HepG2 (cell line): ENCODE results near the gene CDC20B.

Source experiments
- ZNF263 ChIP-seq: sonication (generic); formaldehyde crosslinking; IDR thresholded peaks from 2 replicates; pipeline ENCODE4 v1.4.0; 2020; ENCODE audit warnings: missing genetic modification reagents
- ZNF274 ChIP-seq: sonication (generic); formaldehyde crosslinking; IDR thresholded peaks from 2 replicates; pipeline ENCODE4 v1.5.1; 2020; ENCODE audit warnings: mild to moderate bottlenecking, missing genetic modification reagents
- ZNF713 ChIP-seq: sonication (generic); formaldehyde crosslinking; IDR thresholded peaks from 2 replicates; pipeline ENCODE4 v1.4.0; 2020; ENCODE audit warnings: mild to moderate bottlenecking, missing genetic modification reagents

- TF ChIP-seq ZNF713 (CRISPR knock-in tag) (no peak), ZNF263 (CRISPR knock-in tag) (no peak), ZNF274 (CRISPR knock-in tag) (no peak)
These were observed 108.5 kb downstream of the CDC20B start for GRCh38 chr5:55064523-55064922.
